ENCODE measurements around the gene CIAO3.

CIAO3 gene

DNA sequence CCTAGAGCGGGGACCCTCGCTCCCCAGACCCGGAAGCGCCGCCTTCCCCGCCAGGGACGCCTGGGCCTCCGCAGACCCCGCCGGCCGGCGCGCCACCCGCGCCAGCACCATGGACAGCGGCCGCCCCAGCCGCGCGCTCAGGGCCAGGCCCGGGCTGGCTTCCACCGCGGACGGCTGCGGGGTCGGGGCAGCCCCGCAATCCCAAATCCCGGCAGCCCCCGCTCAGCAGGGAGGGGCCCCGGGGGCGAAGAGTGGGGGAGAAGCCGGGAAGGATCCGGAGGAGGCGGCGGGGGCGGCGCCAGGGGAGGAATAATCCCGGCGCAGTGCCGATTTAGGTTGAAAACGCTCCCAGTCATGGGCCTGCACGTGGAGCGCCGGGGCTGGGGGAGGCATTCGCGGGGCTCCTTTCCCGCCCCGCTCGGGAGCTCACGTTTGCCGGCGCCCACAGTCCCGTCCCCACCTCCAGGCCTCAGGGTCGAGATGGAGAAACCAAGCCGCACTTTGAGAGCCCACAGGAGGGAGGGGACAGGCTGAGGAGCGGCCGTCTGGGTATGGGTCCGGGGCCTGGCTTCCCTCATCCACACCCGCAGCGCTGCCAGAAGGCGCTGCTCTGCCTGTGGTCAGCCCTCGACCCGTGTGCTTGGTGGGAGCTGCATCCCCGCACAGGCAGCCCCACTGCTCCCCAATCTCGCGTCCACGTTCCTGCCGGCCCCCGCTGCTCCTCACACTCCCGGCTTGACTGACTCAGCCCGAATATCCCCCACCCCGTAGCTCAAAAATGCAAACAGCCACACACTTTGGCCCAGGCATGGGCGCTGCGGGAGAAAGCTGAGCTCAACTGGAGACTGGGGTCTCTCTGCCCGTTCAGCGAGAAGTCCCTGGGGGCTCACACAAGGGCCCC lies 39.9 kb downstream of the CIAO3 start:
- ATAC-seq = no peak

DNA sequence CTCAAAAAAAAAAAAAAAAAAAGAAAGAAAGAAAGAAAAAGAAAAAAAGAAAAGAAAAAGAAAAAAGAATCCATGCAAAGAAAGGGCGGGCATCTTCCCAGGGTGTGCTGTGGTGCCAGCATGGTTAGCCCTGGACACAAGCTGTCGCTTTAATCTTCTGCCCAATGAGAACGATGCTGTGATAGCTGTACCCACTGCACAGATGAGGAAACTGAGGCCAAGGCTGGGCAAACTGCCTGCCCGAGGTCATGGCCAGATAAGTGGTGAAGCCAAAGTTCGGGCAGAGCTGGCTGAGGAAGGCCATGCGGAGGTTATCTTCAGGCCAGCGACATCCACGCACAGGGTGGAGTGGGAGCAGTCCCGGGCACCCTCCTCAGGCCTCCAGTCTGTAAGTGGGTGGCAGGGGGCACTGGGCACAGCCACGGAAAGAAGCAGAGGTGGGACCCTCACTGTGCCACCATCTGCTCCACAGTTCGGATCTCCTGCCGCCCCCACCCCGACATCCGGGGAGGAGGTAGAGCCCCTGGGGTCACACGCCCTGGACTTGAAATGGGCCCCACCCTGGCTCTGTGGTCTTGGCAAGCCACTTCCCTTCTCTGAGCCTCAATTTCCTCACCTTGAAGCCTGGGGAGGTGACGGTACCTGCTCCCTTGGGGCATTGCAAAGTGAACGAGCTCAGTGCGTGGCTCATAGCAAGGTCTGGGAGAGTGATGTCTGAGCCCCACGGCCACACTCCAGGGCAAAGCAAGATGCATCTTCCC lies 41.7 kb downstream of the CIAO3 start:
- TF ChIP-seq BACH2 (CRISPR knock-in tag; IDR thresholded peaks at IDR 0.05; ENCODE audit: borderline replicate concordance) (no peak), SNAI2 (CRISPR knock-in tag; IDR thresholded peaks at IDR 0.05) (no peak), TCF4 (CRISPR knock-in tag; IDR thresholded peaks at IDR 0.05; ENCODE audit: borderline replicate concordance) (no peak), PPARA (CRISPR knock-in tag; IDR thresholded peaks at IDR 0.05; ENCODE audit: borderline replicate concordance) (no peak), ZNF70 (CRISPR knock-in tag; IDR thresholded peaks at IDR 0.05) (no peak), ESRRG (CRISPR knock-in tag; IDR thresholded peaks at IDR 0.05) (no peak), ZFP30 (CRISPR knock-in tag; IDR thresholded peaks at IDR 0.05) (no peak), CSDC2 (CRISPR knock-in tag; IDR thresholded peaks at IDR 0.05) (no peak), RARB (CRISPR knock-in tag; IDR thresholded peaks at IDR 0.05) (no peak), ZNF565 (CRISPR knock-in tag; conservative IDR thresholded peaks at IDR 0.05; ENCODE audit: low read depth) (no peak), ZFP3 (CRISPR knock-in tag; IDR thresholded peaks at IDR 0.05) (no peak), OSR1 (CRISPR knock-in tag; IDR thresholded peaks at IDR 0.05) (no peak), ZC3H10 (CRISPR knock-in tag; IDR thresholded peaks at IDR 0.05) (no peak), ARNTL (CRISPR knock-in tag; IDR thresholded peaks at IDR 0.05; ENCODE audit: borderline replicate concordance, low read depth) (no peak), GLIS3 (CRISPR knock-in tag; IDR thresholded peaks at IDR 0.05) (no peak), ZNF8 (CRISPR knock-in tag; IDR thresholded peaks at IDR 0.05) (no peak)
- TF ChIP-seq, protein P1, sequence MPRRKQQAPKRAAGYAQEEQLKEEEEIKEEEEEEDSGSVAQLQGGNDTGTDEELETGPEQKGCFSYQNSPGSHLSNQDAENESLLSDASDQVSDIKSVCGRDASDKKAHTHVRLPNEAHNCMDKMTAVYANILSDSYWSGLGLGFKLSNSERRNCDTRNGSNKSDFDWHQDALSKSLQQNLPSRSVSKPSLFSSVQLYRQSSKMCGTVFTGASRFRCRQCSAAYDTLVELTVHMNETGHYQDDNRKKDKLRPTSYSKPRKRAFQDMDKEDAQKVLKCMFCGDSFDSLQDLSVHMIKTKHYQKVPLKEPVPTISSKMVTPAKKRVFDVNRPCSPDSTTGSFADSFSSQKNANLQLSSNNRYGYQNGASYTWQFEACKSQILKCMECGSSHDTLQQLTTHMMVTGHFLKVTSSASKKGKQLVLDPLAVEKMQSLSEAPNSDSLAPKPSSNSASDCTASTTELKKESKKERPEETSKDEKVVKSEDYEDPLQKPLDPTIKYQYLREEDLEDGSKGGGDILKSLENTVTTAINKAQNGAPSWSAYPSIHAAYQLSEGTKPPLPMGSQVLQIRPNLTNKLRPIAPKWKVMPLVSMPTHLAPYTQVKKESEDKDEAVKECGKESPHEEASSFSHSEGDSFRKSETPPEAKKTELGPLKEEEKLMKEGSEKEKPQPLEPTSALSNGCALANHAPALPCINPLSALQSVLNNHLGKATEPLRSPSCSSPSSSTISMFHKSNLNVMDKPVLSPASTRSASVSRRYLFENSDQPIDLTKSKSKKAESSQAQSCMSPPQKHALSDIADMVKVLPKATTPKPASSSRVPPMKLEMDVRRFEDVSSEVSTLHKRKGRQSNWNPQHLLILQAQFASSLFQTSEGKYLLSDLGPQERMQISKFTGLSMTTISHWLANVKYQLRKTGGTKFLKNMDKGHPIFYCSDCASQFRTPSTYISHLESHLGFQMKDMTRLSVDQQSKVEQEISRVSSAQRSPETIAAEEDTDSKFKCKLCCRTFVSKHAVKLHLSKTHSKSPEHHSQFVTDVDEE (CRISPR knock-in tag; IDR thresholded peaks at IDR 0.05) = no peak
- TF ChIP-seq, protein P2, sequence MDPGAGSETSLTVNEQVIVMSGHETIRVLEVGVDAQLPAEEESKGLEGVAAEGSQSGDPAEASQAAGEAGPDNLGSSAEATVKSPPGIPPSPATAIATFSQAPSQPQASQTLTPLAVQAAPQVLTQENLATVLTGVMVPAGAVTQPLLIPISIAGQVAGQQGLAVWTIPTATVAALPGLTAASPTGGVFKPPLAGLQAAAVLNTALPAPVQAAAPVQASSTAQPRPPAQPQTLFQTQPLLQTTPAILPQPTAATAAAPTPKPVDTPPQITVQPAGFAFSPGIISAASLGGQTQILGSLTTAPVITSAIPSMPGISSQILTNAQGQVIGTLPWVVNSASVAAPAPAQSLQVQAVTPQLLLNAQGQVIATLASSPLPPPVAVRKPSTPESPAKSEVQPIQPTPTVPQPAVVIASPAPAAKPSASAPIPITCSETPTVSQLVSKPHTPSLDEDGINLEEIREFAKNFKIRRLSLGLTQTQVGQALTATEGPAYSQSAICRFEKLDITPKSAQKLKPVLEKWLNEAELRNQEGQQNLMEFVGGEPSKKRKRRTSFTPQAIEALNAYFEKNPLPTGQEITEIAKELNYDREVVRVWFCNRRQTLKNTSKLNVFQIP (CRISPR knock-in tag; IDR thresholded peaks at IDR 0.05; ENCODE audit: borderline replicate concordance, low read depth) = no peak
- ATAC-seq = no peak

More for the DNA sequence above, 39.9 kb downstream of the CIAO3 start:
- TF ChIP-seq RARB (CRISPR knock-in tag; IDR thresholded peaks at IDR 0.05) (no peak), GLIS3 (CRISPR knock-in tag; IDR thresholded peaks at IDR 0.05) (no peak), TOX (CRISPR knock-in tag; IDR thresholded peaks at IDR 0.05; ENCODE audit: borderline replicate concordance) (no peak), ZFP3 (CRISPR knock-in tag; IDR thresholded peaks at IDR 0.05) (no peak), OSR1 (CRISPR knock-in tag; IDR thresholded peaks at IDR 0.05) (no peak), CSDC2 (CRISPR knock-in tag; IDR thresholded peaks at IDR 0.05) (no peak), ISL1 (CRISPR knock-in tag; IDR thresholded peaks at IDR 0.05) (no peak), TCF4 (CRISPR knock-in tag; IDR thresholded peaks at IDR 0.05; ENCODE audit: borderline replicate concordance) (no peak), PPARA (CRISPR knock-in tag; IDR thresholded peaks at IDR 0.05; ENCODE audit: borderline replicate concordance) (no peak), ZC3H10 (CRISPR knock-in tag; IDR thresholded peaks at IDR 0.05) (no peak), ZFP30 (CRISPR knock-in tag; IDR thresholded peaks at IDR 0.05) (no peak)
- TF ChIP-seq, protein P3, sequence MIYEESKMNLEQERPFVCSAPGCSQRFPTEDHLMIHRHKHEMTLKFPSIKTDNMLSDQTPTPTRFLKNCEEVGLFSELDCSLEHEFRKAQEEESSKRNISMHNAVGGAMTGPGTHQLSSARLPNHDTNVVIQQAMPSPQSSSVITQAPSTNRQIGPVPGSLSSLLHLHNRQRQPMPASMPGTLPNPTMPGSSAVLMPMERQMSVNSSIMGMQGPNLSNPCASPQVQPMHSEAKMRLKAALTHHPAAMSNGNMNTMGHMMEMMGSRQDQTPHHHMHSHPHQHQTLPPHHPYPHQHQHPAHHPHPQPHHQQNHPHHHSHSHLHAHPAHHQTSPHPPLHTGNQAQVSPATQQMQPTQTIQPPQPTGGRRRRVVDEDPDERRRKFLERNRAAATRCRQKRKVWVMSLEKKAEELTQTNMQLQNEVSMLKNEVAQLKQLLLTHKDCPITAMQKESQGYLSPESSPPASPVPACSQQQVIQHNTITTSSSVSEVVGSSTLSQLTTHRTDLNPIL (CRISPR knock-in tag; IDR thresholded peaks at IDR 0.05; ENCODE audit: low read depth) = no peak
- TF ChIP-seq, protein P4, sequence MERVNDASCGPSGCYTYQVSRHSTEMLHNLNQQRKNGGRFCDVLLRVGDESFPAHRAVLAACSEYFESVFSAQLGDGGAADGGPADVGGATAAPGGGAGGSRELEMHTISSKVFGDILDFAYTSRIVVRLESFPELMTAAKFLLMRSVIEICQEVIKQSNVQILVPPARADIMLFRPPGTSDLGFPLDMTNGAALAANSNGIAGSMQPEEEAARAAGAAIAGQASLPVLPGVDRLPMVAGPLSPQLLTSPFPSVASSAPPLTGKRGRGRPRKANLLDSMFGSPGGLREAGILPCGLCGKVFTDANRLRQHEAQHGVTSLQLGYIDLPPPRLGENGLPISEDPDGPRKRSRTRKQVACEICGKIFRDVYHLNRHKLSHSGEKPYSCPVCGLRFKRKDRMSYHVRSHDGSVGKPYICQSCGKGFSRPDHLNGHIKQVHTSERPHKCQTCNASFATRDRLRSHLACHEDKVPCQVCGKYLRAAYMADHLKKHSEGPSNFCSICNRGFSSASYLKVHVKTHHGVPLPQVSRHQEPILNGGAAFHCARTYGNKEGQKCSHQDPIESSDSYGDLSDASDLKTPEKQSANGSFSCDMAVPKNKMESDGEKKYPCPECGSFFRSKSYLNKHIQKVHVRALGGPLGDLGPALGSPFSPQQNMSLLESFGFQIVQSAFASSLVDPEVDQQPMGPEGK (CRISPR knock-in tag; IDR thresholded peaks at IDR 0.05; ENCODE audit: borderline replicate concordance) = no peak
